ENCODE results near the gene INAVA.

DNA sequence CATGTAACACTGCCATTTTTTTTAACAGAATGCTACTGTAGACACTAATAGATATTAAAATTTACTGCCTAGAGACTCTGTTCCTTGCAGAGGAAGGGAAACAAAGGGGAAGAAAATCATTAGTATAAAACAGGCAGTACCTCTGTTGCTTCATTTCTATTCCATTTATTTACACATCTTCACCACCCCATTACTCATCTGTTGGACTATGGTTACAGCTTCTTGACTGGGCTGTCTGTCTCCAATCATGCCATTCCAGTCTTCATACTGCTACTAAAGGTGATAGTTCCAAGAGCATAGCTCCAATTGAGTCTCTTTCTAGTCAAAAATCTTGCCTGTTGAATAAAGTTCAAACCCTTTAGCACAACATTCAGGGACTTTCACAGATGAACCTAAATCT, 44.1 kb upstream of the INAVA start:
- TF ChIP-seq EZH2phosphoT487 (IDR thresholded peaks at IDR 0.05; ENCODE audit: insufficient read depth, low read depth) = no peak
- TF ChIP-seq EZH2 (IDR thresholded peaks at IDR 0.05; ENCODE audit: insufficient read depth, poor library complexity, severe bottlenecking) = no peak
